ENCODE data around the gene GCHFR.

The GCHFR gene

DNA sequence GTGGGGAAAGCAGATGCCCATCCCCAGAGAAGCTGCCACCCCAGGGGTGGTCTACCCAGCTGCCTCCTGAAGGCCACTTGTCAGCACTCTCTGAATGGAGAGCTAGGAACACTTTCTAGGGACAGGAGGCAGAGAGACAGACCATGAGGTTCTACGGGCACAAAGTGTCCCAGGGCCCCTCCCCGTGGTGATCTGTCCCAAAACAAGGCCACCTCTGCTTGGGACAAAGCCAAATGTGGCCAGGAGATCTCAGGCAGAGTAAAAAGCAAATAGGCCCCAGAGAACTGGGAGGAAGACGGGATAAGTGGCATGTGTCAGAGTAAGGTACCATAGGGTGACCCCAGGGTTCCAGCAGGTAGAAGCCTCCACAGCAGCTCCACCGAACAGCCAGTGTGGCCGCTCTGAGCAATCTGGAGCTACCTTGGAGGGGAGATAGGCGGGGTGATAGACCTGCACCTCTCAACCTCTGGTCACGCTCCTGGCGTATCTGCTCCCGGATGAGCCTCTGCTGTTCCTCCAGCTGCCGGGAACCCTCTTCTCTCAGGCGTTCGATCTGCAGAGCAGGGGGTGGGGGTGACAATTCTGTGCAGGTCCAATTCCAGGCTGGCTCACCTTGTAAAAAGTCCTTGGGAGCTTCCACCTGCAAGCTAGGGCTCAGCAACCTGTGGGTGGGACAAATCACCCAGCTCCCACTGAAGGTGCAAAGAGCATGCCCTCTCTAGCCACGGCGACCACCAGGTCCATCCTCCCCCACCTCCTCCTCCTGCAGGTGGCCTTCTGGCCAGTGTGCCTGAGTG lies 12.1 kb downstream of the GCHFR start:
- no peak for DNase-seq (ENCODE audit: low read depth in 3 of 3)

DNA sequence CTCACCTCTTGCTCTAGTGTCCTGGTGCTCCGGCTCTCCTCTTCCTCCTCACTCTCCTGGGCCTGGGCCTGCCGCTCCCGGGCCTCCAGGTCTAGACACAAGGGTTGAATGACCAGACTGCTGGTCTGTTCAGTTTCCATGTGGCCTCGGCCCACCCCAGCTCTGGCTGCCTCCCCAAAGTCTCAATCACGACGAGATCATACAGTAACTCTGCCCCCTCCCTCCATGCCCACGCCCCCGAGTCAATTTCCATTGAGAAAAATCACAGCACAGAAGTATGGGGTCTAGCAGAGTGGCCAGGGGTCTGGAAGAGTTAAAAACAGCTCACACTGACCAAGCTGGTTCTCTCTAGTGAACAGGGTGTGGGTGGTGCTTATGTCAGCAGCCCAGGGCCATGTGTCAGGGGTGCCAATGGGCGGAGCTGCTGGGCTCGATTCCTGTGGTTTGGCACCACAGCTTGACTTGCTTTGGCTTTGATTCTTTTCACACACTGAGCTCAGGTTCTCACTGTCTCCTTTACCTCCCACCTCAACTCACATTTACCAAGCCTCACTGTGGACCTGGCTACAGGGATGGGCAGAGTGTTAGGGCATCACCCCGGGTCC lies 12.8 kb downstream of the GCHFR start:
- no peak for DNase-seq (ENCODE audit: low read depth in 3 of 3)

DNA sequence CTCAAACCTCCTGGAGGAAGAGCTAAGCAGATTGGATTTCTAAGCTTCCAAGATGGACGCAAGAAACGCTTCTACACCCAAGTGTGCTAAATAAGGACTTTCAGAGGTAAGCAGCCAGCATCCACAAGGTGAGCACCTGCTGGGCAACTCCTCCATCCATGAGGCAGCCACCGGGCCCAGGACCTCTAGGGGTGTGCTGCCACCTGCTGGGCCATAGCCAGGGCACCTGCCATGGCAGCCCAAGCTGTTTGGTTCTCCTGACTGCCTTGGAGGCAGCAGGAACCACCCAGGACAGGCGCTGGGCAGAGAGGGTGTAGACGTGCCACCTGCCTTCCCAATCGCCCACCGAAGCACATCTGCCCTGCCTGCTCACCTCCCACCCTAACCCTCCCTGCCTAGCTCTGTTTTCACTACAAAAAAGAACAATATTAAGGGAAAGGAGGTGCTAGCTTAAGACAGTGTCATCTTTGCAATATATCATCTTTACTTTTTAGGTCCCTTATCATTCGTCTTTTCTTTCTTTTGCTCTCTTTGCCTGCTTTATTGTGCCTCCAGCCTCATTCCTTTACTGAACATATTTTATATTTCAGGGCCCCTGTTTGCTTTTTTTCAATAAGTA lies 18.9 kb downstream of the GCHFR start:
- DNase-seq (ENCODE audit: low read depth in 3 of 3) = peak; percentile 61 to 73 (median 68)

DNA sequence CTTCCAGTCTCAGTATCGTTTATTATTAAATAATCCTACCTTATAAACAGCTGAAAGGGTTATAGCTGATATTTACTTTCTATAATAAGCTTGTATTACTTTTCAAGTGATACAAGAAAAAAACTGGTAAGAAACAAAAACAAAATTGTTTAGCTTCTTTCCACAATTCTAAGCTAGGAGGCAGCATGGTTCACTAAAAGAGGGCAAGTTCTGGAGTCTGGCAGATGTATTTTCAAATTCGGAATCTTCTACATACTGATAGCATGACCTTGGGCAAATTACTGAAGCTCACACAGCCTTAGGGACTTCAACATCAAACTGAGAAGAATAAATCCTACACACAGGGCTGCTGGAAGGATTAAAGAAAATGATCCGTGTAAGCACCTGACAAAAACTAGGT lies 21.3 kb downstream of the GCHFR start:
- no peak for DNase-seq (ENCODE audit: low read depth in 3 of 3)

DNA sequence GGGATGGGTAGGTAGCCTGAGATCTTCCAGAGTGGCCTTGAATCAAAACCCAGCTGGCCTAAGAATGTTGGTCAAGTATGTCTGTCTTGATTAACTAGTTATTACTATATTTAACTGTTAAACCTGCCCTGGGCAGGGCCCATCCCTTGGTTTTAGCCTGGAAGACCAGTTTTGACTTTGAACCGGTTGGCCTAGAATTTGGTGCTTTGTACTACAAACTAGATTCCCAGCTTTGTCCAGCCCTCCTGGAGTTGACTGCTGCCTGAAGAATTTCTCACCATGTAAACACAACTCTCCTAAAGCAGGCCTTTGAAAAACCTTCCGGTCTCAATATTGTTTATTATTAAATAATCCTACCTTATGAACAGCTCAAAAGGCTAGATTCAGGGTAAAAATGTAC lies 21.9 kb downstream of the GCHFR start:
- no peak for DNase-seq (ENCODE audit: low read depth in 3 of 3)

DNA sequence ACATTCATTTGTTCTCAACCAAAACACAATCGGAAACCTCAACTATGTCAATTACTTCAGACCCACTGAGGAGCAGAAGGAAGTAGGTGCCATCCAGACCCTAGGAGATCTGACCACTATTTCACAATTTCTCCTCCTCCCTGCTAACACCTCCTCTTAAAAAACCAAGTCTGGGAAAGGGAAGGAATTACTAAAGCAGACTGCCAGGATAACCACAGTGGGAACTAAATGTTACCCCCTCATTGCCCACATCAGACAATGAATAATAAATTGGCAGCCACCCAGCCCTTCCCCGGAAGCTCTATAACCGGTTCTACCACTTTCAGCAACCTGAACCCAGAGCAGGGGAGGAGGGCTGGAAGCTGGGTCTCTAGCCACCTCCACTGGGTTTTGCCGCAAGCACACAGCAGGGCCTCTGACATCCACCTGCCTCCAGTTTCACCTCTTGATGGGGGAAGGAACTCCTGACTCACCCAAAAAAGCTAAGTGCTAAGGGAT lies 23.5 kb downstream of the GCHFR start:
- DNase-seq (ENCODE audit: low read depth in 3 of 3) = peak; percentile 41 to 74 (median 45)

DNA sequence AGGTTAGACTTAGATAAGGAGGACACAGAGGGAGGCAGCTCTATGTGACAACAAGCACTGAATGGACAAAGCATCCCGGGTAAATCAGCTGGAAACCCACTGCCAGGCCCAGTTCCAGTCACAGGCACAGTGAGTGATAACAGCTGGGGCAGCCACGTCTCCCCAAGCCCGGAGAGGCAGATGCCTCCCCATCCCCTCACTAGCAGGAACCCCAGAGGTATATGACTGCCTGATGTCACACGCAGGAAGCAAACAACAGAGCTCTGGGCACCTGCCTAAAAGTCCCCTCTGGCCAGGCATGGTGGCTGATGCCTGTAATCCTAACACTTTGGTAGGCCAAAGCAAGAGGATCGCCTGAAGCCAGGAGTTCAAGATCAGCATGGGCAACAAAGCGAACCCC lies 24.1 kb downstream of the GCHFR start:
- no peak for DNase-seq (ENCODE audit: low read depth in 3 of 3)

DNA sequence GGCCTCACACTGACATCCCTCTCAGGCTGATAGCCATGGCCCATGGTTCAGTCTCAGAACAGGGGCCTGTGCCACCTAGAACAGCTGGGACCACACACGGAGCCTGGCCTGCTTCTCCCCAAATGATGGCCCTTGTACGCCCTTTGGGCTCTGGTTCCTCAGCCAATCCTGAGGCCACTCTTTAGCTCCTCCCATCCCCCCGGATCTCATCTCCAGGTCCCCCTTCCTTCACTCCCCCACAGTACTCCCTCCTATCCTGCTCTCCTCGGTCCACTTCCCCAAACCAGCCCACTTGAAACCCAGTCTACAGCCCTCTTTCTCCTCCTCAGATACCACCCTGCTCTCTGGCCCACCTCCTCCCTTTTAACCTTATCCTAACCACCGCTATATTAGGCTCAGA lies 25.3 kb downstream of the GCHFR start:
- DNase-seq (ENCODE audit: low read depth in 3 of 3) = no peak

DNA sequence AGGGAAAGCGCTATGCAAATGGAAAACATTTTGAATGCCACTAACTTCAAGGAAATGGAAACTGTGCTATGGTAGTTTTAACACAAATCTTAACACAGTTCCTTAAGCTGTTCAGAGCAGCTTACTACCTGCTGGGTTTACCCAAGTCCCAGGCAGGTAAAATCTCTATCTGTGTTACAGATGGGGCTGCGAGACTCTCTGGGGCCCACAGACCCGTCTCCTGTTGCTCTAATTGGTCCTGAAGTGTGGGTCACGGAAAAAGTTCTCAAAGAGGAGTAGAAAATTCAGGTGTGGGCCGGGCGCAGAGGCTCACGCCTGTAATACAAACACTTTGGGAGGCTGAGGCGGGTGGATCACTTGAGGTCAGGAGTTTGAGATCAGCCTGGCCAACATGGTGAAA lies 26.1 kb downstream of the GCHFR start:
- DNase-seq (ENCODE audit: low read depth in 3 of 3) = no peak

DNA sequence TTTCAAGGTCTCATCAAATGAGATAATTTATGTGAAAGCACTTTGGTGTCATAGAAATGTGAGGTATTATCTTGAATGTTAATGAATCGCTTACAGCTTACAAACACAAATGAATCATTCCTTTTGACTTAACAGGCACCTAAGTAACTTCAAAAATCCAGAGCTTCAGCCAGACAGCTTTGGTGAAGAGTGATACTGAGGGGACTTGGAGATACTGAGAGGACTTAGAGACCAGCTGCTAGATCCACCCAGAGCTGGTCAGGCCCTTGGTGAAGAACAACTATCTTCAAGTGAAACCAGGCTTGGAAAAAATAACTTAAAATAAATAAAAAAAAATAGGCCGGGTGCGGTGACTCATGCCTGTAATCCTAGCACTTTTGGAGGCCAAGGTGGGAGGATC lies 26.9 kb downstream of the GCHFR start:
- no peak for DNase-seq (ENCODE audit: low read depth in 3 of 3)

DNA sequence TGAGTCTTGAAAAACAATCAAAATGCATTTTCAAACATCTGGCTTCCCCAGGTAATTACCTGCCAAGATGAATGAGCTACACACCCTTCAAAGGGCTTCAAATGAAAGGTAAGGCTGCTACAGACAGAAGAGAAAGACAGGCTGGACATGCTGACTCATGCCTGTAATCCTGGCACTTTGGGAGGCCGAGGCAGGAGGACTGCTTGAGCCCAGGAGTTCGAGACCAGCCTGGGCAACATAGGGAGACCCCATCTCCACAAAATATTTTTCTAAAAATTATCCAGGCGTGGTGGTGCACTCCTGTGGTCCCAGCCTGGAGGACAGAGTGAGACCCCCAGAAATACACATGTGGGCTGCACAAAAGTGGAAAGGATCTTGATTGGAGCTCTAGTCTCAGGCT lies 28.5 kb downstream of the GCHFR start:
- DNase-seq (ENCODE audit: low read depth in 3 of 3) = no peak

DNA sequence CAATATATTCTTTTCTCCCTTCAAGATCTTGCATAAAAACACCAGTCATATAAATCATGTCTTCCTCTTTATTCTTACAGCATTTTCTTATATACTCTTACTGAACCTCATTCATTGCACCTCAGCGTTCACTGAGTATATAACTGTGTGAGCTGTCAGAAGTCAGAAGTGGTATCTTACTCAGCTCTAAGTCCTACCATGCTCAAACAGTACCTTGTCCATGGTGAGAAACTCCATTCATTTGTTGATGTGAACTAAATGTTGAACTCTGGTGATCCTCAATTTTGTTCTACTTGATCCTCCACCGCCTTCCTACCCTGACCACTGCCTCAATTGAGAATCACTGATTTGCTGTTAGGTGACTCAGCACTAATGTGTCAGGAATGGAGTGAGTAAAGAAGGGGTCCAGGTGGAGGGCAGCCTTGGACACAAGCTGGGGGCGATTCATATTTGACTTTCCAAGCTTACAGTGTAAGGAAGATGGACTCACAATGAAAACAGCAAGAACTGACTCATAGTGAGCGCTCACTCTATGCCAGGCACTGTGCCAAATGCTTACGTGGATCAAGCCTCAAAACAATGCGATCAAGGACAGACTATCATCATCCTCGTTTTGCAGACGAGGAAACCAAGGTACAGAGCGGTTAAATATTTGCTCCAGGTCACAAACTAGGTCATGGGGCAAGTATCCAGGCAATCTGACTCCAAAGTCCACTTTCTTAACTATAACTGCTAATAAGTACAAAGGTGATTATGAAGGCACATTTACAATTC lies 29.5 kb downstream of the GCHFR start:
- DNase-seq (ENCODE audit: low read depth in 3 of 3) = peak in 1 of 3 experiments; percentile 29

DNA sequence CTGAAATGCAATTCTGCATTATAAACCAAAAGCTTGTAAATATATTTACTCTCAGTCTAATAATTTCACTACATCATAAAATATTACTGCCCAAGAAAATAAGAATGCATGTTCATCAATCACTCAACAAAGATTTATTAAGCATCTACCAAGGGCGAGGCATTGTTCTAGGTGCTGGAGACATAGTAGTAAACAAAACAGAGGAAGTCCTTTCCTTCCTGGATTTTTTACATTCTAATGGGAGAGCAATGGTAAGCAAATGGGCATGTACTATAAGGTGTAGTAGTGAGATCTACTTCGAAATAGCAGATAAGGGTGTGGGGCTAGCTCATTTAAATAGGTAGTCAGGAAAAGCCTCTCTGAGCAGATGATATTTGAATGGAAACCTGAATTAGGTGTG lies 32.2 kb downstream of the GCHFR start:
- DNase-seq (ENCODE audit: low read depth in 3 of 3) = no peak

DNA sequence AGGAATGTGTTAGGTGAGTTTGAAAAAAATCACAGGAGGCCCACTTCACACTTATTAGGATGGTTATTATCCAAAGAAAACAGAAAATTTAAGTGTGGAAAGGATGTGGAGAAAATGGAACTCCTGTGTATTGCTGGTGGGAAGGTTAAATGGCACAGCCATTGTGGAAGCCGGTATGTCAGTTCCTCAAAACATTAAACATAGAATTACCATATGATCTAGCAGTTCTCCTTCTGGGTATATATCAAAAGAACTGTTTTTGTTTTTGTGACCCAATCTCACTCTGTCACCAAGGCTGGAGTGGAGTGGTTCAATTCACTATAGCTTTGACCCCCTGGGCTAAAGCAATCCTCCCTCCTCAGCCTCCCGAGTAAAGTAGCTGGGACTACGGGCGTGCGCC lies 32.6 kb downstream of the GCHFR start:
- no peak for DNase-seq (ENCODE audit: low read depth in 3 of 3)

DNA sequence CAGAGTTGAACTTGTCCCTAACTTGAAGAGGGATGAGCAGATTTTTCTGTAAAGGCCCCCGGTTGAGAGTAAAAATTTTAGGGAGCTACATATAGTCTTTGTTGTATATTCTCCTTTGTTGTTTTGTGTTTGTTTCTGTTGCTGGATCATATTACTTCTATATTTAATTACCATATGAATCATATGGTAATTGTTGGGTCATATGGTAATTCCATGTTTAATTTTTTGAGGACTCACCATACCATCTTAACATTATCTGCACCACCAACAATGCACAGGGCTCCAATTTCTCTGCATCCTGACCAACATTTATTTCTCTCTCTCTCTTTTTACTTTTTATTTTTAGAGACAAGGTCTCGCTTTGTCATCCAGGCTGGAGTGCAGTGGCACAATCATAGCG lies 35.7 kb downstream of the GCHFR start:
- no peak for DNase-seq (ENCODE audit: low read depth in 3 of 3)

DNA sequence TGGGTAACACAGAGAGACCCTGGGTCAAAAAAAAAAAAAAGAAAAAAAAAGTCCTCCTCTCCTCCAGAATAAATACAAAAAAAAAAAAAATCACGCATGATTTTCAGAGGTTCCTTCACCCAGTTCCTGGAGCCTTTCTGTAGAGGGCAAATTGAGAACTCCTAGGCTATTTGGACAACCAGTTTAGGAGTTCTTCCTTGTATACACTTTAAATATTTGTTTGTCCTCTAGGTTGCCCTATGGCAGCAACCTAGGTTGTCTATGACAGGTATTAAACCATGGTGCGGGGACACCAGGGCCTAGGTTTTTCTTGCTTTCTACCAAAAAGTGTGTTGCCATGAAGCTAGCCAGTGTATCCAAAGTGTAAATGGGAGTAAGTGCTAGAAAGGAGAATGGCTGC lies 39.2 kb downstream of the GCHFR start:
- no peak for DNase-seq (ENCODE audit: low read depth in 3 of 3)

DNA sequence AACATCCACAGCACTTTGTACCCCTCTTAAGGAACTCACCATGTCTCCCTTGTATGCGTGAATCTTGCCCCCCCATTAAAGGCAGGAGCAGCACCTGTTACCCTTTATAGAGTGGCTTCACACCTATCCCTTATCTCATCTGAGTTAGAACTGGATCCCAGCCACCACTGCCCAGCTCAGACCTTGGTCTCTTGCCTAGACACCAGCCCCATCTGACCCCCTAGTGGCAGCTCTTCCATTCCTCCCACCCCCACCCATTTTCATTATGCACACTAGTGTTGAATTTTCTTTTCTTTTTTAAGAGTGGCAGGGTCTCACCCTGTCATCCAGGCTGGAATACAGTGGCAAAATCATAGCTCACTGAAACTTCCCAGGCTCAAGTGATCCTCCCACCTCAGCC lies 39.8 kb downstream of the GCHFR start:
- DNase-seq (ENCODE audit: low read depth in 3 of 3) = no peak

DNA sequence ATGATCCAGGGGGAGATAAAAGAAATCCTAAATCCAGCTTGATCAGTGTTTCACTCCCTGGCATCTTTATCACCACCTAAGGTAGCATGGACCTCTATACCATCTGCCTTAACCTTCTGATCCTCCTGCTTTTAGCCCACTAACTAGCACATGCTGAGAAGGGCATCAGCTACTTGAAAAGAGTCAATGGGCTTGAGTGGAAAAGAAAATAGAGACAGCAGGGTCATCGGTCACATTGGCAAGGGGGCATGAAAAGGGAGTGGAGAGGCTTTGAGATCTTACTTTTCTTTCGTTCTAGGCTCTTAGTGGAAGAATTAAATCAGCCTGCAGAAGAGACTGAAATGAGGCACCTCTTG lies 42.8 kb downstream of the GCHFR start:
- DNase-seq (ENCODE audit: low read depth in 3 of 3) = no peak

DNA sequence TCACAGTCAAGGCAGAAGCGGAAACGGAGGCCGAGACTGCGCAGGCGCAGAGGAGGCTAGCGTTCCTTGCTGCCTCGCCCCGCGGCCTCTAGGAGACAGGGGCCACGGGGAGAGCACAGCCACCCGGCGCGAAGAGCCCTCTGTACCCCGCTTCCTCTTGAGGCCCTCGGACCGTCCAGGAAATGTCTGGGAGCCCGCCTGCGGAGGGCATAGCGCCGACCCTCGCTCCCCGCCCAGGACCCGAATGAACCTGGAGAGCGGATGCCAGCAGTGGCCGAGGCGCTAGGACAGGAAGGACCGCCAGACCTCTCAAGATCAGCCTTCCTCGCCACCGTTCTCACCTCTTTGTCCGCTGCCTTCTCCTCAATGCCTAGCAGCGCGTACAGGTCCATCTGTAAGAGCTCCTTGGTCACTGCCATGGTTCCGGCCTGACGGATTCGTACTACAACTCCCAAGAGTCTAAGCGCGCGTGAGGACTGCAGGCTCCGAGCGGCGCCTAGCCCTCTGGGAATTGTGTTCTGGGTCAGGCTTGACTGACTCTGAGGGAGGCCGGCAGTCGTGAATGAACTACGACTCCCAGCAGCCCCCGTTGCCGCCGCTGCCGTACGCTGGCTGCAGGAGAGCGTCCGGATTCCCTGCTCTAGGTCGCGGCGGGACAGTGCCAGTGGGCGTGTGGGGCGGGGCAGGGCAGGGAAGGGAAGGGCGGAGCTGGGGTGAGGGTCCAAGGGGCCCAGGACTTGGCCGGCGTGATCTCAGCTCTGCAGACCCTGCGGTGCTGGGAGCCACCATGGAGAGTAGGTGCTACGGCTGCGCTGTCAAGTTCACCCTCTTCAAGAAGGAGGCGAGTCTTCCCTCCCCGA lies 43.4 kb downstream of the GCHFR start, which contains the start of the genes DNAJC17 and ZFYVE19:
Gene DNAJC17 (minus strand): TSS at position 446 of the 860 bp plus-strand sequence. CDS start 27 bp downstream, at position 419.
Gene ZFYVE19 (plus strand): TSS at position 62 of the 860 bp plus-strand sequence. CDS start 501 bp downstream, at position 563.
- DNase-seq (ENCODE audit: low read depth in 3 of 3) = peak; percentile 87 to 94 (median 92)

DNA sequence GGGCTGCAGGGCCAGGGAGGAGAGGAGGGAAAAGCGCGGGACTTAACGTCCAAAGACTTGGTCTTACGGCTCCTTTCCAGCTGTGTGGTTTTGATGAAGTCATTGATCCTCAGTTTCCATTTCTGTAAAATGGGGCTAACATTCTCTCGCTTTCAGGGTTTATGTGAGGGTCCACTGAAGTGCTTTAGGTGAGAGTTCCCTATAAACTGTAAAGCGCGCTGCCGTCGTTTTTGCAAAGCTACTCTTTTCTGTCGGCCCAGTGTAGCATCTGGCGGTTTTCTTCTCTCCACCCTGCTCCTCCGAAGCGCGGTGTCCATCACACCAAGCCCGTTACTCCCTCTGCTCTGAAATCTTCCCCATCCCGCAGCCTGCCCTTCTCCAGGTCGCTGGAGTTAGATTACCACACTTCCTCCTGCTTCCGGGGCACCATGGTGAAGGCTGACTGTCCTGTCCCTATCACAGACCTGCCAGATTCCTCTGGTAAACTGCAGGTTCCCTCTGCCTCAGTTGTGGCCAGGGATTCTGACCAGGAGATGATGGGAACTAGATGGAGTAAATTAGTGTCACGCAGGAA lies 44.1 kb downstream of the GCHFR start:
- no peak for DNase-seq (ENCODE audit: low read depth in 3 of 3)

Data from stimulated activated CD4-positive, alpha-beta T cell treated with anti-CD3 and anti-CD28 coated beads, TNF-alpha, amount 100 ng/mL, for 24 hours (primary cell).